ENCODE measurements around the gene EEIG1.

The EEIG1 gene

GRCh38 chr9:127959841-127960409, 20.9 kb downstream of the EEIG1 start:
- DNase-seq (ENCODE audit: low read depth, low spot score): no peak

- DNase-seq (ENCODE audit: low read depth, low spot score): no peak
Observed at GRCh38 chr9:127959398-127959797, 21.4 kb downstream of the EEIG1 start.

GRCh38 chr9:127958728-127959127, 22.1 kb downstream of the EEIG1 start:
- DNase-seq (ENCODE audit: low read depth, low spot score): no peak

DNA sequence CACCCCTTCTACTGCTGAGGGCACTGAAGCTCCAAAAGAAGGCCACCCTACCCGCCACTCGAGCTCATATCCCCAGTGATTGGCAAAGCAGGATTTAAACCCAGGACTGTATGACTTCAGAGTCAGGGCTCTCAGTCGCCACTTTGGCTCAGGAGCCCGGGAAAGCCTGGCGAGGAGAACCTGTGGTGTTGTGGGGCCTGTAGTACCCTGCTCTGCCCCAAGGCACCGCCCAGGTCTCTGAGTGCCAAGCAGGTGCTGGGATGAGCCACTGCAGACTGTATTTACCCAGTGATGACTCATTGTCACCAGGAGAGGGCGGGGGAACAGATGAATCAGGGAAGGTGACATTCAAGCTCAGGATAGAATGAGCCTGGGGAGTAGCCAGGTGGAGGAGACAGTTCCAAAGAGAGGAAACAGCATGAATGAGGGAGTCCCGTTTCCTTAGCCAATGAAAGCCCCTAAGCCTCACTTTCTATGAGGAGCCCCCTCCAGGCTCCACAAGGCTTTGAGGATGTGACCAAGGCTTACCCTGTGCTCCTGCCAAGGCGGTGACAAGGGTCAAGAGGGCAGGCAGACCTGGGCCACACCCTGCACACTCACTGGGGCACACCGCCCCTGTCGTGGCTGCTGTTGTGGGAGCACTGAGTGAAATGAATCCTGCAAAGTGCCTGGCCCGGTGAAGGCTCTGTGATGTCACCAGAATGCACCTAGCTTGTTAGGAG, 25.3 kb downstream of the EEIG1 start:
- no peak for DNase-seq (ENCODE audit: low read depth, low spot score)

- no peak for DNase-seq (ENCODE audit: low read depth, low spot score)
Observed at GRCh38 chr9:127954831-127955293, 25.9 kb downstream of the EEIG1 start.

DNA sequence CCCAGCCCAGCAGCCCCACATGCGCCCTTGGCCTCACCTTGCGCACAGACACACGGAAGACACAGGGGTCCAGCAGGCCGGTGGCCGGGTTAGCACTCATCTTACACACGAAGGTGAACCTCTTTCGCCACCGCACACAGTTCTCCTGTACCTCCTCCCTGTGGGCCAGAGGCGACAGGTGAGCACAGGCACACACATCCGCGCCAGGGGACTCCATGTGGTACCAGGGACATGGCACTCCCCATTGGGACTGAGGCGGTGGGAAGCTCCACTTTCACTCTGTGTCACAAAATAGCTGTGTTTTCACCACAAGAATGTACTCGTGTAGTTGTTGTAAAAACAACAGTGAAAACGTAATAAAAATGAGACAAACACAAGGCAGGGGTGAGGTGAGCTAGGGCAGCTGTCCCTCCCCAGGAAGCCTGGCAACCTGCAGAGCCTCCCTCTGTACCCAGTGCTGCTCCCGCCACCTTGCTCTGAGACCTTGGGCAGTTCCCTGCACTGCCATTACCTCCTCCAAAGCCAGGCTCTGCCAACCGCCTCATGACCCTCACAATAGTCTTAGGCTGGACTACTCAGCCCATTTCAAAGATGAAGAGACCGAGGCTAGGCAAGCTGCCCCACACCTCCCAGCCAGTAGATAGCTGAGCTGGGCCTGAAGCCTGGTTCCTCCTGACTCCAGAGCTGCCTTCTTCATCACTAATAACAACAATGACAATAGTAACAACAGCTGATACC, 26.9 kb downstream of the EEIG1 start:
- DNase-seq (ENCODE audit: low read depth, low spot score): no peak

- DNase-seq (ENCODE audit: low read depth, low spot score): no peak
Observed at GRCh38 chr9:127953154-127953553, 27.6 kb downstream of the EEIG1 start.

- DNase-seq (ENCODE audit: low read depth, low spot score): no peak
Observed at GRCh38 chr9:127950513-127951289, 30.1 kb downstream of the EEIG1 start.

- no peak for DNase-seq (ENCODE audit: low read depth, low spot score)
Observed at GRCh38 chr9:127949827-127950512, 30.8 kb downstream of the EEIG1 start.

GRCh38 chr9:127947841-127948710, 32.7 kb downstream of the EEIG1 start:
- DNase-seq (ENCODE audit: low read depth, low spot score): no peak

GRCh38 chr9:127946728-127947127, 34.1 kb downstream of the EEIG1 start:
- DNase-seq (ENCODE audit: low read depth, low spot score): no peak

- DNase-seq (ENCODE audit: low read depth, low spot score): no peak
Observed at GRCh38 chr9:127945942-127946341, 34.8 kb downstream of the EEIG1 start.

- DNase-seq (ENCODE audit: low read depth, low spot score): no peak
Observed at GRCh38 chr9:127945338-127945737, 35.5 kb downstream of the EEIG1 start.

GRCh38 chr9:127944586-127945218, 36.1 kb downstream of the EEIG1 start:
- no peak for DNase-seq (ENCODE audit: low read depth, low spot score)

DNA sequence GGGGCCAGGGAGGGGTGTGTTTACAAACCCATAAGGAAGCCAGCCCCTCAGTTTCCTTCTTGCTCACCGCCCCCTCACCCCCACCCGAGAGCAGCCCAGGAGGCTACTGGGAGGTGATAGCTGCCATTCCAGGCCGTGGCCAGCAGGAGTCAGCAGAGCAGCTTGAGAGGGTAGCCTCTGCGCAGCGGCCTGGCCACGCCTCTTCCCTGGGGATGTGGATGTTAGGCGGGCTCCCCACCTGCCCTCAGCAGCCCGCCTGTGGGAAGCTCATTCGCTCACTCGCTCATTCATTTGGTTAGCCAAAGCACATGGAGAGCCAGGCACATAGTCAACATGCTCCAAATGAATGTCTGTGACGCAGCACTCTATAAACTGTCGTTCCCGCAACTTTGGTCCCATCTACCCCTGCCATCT, 37.1 kb downstream of the EEIG1 start:
- no peak for DNase-seq (ENCODE audit: low read depth, low spot score)

DNA sequence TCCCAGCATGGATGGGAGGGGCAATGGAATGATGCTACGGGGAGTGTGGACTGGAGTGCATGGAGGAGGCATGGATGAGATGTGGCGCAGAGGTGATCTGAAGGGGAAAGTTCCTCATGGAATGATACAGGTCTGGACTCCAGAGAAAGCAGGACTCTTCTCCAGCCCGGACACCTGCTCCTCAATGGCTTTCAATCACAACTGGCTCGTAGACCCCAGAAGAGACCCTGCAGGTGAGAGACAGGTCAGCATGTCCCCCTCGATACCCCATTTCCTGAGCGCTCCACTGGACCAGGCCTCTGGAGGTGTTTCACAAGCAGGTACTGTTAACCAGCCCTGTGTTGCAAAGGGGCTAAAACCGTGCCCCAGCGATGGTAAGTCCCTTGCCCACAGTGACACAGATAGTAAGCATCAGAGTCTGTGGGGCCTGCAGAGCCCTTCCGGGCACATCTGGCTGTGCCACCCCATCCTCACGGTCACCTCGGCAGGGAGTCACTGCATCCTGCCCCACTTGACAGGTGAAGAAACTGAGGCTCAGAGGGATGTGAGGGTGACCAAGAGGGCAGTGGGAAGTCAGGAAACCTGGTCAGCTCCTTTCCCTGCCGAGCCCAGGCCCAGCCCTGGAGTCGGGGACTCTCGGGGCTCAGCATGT, 37.7 kb downstream of the EEIG1 start:
- no peak for DNase-seq (ENCODE audit: low read depth, low spot score)

- DNase-seq (ENCODE audit: low read depth, low spot score): no peak
Observed at GRCh38 chr9:127942216-127943010, 38.4 kb downstream of the EEIG1 start.

- no peak for DNase-seq (ENCODE audit: low read depth, low spot score)
Observed at GRCh38 chr9:127941961-127942215, 38.9 kb downstream of the EEIG1 start.

Data from smooth muscle cell of the brain vasculature (primary cell).